HG03060 (cell line): ENCODE data around the gene MTX3.

Experiments
- ATAC-seq: cut with Tn5 transposase; IDR thresholded peaks from one replicate; pipeline ENCODE4 v1.9.1; 2021; ENCODE audit warnings: low read depth, moderate number of reproducible peaks; ENCODE audit not compliant: unreplicated experiment

The MTX3 gene

GRCh38 chr5:79984363-79984762 is 6.7 kb downstream of the MTX3 start:
- no peak for ATAC-seq

- ATAC-seq: no peak
These were observed 7.4 kb downstream of the MTX3 start for GRCh38 chr5:79983618-79984017.

- no peak for ATAC-seq
These were observed 8.9 kb downstream of the MTX3 start for GRCh38 chr5:79982136-79982535.

- ATAC-seq: no peak
These were observed 14.1 kb downstream of the MTX3 start for GRCh38 chr5:79976759-79977515.

- ATAC-seq: no peak
These were observed 15.6 kb downstream of the MTX3 start for GRCh38 chr5:79975422-79975821.

- no peak for ATAC-seq
These were observed 16.2 kb downstream of the MTX3 start for GRCh38 chr5:79974886-79975285.

GRCh38 chr5:79973996-79974395 is 17.1 kb downstream of the MTX3 start:
- no peak for ATAC-seq

GRCh38 chr5:79973511-79973910 is 17.6 kb downstream of the MTX3 start:
- ATAC-seq: no peak

- no peak for ATAC-seq
These were observed 19.9 kb downstream of the MTX3 start for GRCh38 chr5:79971156-79971555.

- no peak for ATAC-seq
These were observed 24.6 kb downstream of the MTX3 start for GRCh38 chr5:79966448-79966847.

- no peak for ATAC-seq
These were observed 26.9 kb downstream of the MTX3 start for GRCh38 chr5:79964136-79964535.

GRCh38 chr5:79963261-79964061 is 27.6 kb downstream of the MTX3 start:
- ATAC-seq: no peak

- no peak for ATAC-seq
These were observed 28.4 kb downstream of the MTX3 start for GRCh38 chr5:79962575-79963222.

GRCh38 chr5:79961716-79962574 is 29.1 kb downstream of the MTX3 start:
- ATAC-seq: no peak

GRCh38 chr5:79959407-79959806 is 31.7 kb downstream of the MTX3 start:
- no peak for ATAC-seq

GRCh38 chr5:79955941-79956670 is 35.0 kb downstream of the MTX3 start:
- ATAC-seq: no peak

GRCh38 chr5:79955356-79955895 is 35.6 kb downstream of the MTX3 start:
- ATAC-seq: no peak

- ATAC-seq: no peak
These were observed 36.4 kb downstream of the MTX3 start for GRCh38 chr5:79954620-79955019.

GRCh38 chr5:79947567-79947966 is 43.5 kb downstream of the MTX3 start:
- ATAC-seq: no peak

- ATAC-seq: no peak
These were observed 52.6 kb downstream of the MTX3 start for GRCh38 chr5:79938468-79938867.
